ENCODE data around the gene ETDC. TPM values are rescaled to one million over a fixed set of nuclear protein-coding genes. Genes with fewer than 3 reads are reported as not detected.
A peak's percentile ranks its signal among the peaks of the same experiment; 100 is the strongest.

The ETDC gene
- total RNA-seq, 1 donor from 2014 or later = not detected

DNA sequence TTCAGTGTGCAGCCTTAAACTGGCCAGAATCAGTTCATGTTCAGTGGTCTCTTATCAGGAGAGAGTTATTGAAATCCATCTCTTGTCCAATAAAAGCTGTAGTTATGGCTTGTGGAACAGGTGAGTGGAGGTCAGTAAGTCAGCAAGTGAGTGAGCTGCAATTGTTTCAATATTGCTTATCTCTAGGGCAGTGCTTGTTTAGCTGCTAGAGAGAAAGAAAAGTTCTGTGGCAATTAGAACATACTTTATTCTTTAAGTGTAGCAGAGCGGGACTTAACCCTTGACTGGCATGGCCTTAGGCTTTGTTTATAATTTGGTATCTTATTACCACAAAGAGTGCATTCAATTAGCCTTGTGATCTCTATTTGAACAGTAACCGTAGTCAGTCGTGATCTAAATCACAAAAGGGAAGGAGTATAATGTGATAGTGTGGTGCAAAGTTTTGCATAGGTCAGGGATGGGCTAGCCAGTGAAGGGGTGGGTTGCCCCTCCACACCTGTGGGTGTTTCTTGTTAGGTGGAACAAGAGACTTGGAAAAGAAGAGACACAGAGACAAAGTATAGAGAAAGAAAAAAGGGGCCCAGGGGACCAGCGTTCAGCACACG is 6.9 kb upstream of the ETDC start:
- DNase-seq (ENCODE audit: low read depth) (no peak), FAIRE-seq (no peak)
- H3K27ac Mint-ChIP-seq (ENCODE audit: unreplicated experiment) = no peak overlapping the region
- peaks cover 1% of the 10 kb centered on the region for H3K4me1 Mint-ChIP-seq (ENCODE audit: low read depth, unreplicated experiment)
- Histone ChIP-seq H4K20me1 (ENCODE audit: insufficient read depth, low read length) (no peaks in the 10 kb centered on the region), H3K27ac (ENCODE audit: low read depth, low read length) (no peak overlapping the region), H2AFZ (ENCODE audit: low read depth, low read length) (no peak overlapping the region), H3K27me3 (ENCODE audit: insufficient read depth, low read length) (no peaks in the 10 kb centered on the region), H3K36me3 (ENCODE audit: insufficient read depth, low read length) (no peaks in the 10 kb centered on the region), H3K79me2 (ENCODE audit: insufficient read depth, low read length) (no peaks in the 10 kb centered on the region), H3K4me2 (ENCODE audit: low read length) (no peak overlapping the region), H3K4me1 (ENCODE audit: insufficient read depth, low read length) (no peaks in the 10 kb centered on the region), H3K4me3 (ENCODE audit: insufficient read depth, low read depth, low read length) (no peak overlapping the region), H3K9ac (ENCODE audit: low read length) (no peak overlapping the region), H3K9me3 (ENCODE audit: insufficient read depth, low read depth, low read length) (no peaks in the 10 kb centered on the region)
- no peak for TF ChIP-seq EZH2 (IDR thresholded peaks at IDR 0.05; ENCODE audit: insufficient read depth, low read length)
- TF ChIP-seq, protein P1, sequence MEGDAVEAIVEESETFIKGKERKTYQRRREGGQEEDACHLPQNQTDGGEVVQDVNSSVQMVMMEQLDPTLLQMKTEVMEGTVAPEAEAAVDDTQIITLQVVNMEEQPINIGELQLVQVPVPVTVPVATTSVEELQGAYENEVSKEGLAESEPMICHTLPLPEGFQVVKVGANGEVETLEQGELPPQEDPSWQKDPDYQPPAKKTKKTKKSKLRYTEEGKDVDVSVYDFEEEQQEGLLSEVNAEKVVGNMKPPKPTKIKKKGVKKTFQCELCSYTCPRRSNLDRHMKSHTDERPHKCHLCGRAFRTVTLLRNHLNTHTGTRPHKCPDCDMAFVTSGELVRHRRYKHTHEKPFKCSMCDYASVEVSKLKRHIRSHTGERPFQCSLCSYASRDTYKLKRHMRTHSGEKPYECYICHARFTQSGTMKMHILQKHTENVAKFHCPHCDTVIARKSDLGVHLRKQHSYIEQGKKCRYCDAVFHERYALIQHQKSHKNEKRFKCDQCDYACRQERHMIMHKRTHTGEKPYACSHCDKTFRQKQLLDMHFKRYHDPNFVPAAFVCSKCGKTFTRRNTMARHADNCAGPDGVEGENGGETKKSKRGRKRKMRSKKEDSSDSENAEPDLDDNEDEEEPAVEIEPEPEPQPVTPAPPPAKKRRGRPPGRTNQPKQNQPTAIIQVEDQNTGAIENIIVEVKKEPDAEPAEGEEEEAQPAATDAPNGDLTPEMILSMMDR (IDR thresholded peaks at IDR 0.05; ENCODE audit: insufficient read depth, low read depth, low read length) = no peak
- no peak overlapping the region for H3K4me3 Mint-ChIP-seq (ENCODE audit: unreplicated experiment)
- H3K9me3 Mint-ChIP-seq (ENCODE audit: unreplicated experiment) = no peaks in the 10 kb centered on the region
- H3K36me3 Mint-ChIP-seq (ENCODE audit: low read depth, unreplicated experiment) = no peaks in the 10 kb centered on the region
- no peaks in the 10 kb centered on the region for H3K27me3 Mint-ChIP-seq (ENCODE audit: low read depth, unreplicated experiment)

DNA sequence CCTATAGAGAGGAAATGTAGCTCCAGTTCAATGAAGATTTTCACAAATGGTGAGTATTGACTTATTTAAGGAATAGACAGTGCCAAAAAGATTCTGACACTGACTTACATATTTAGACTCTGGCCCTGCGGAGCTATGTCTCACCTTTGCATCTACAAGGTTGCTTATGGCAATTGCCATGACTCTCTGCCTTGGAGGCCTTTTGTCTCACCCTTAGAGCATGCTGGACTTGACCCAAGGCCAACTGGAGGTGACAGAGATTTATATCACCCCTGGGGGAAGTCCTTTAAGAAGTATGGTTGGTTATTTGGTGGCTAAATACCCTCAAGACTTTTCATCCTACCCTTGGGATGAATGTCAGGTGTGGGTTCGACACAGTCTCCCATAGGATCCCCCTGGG is 4.5 kb upstream of the ETDC start:
- H3K9me3 ChIP-seq (ENCODE audit: insufficient read depth, low read depth, low read length) = no peaks in the 10 kb centered on the region
- DNase-seq (ENCODE audit: low read depth) = no peak
- no peaks in the 10 kb centered on the region for H3K36me3 ChIP-seq (ENCODE audit: insufficient read depth, low read length)
- no peaks in the 10 kb centered on the region for H3K79me2 ChIP-seq (ENCODE audit: insufficient read depth, low read length)
- Mint-ChIP-seq H3K9me3 (ENCODE audit: unreplicated experiment) (no peaks in the 10 kb centered on the region), H3K4me3 (ENCODE audit: unreplicated experiment) (no peak overlapping the region), H3K36me3 (ENCODE audit: low read depth, unreplicated experiment) (no peaks in the 10 kb centered on the region), H3K27ac (ENCODE audit: unreplicated experiment) (no peak overlapping the region), H3K27me3 (ENCODE audit: low read depth, unreplicated experiment) (no peaks in the 10 kb centered on the region), H3K4me1 (ENCODE audit: low read depth, unreplicated experiment) (peaks cover 1% of the 10 kb centered on the region)
- H2AFZ ChIP-seq (ENCODE audit: low read depth, low read length) = no peak overlapping the region
- H3K9ac ChIP-seq (ENCODE audit: low read length) = no peak overlapping the region
- H4K20me1 ChIP-seq (ENCODE audit: insufficient read depth, low read length) = no peaks in the 10 kb centered on the region
- TF ChIP-seq EZH2 (IDR thresholded peaks at IDR 0.05; ENCODE audit: insufficient read depth, low read length) = no peak
- TF ChIP-seq, protein P1 (IDR thresholded peaks at IDR 0.05; ENCODE audit: insufficient read depth, low read depth, low read length) = no peak
- H3K4me1 ChIP-seq (ENCODE audit: insufficient read depth, low read length) = no peaks in the 10 kb centered on the region
- FAIRE-seq = no peak
- no peak overlapping the region for H3K4me2 ChIP-seq (ENCODE audit: low read length)
- H3K27ac ChIP-seq (ENCODE audit: low read depth, low read length) = no peak overlapping the region
- H3K4me3 ChIP-seq (ENCODE audit: insufficient read depth, low read depth, low read length) = no peak overlapping the region
- no peaks in the 10 kb centered on the region for H3K27me3 ChIP-seq (ENCODE audit: insufficient read depth, low read length)

DNA sequence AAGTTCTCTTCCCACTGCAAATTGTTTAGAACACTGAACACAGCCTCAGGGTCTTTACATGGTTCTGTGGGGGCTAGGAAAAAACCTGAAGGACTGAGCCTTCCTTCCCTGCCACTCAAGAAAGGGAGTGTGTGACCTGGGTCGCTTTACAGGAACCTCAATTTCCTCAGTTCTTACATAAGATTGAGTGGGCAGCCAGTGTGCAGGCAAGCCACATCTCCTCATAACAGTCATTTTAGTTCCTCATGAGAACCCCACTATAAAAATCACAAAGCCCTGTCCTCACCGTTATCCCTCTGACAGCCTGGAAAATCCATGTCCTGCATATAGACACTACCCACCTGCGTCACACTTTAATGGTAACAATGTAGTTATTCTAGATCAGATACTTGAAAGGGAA is 2.1 kb upstream of the ETDC start:
- no peaks in the 10 kb centered on the region for H3K36me3 Mint-ChIP-seq (ENCODE audit: low read depth, unreplicated experiment)
- no peaks in the 10 kb centered on the region for H3K9me3 ChIP-seq (ENCODE audit: insufficient read depth, low read depth, low read length)
- FAIRE-seq (peak; percentile 5), DNase-seq (ENCODE audit: low read depth) (no peak)
- H3K4me1 Mint-ChIP-seq (ENCODE audit: low read depth, unreplicated experiment) = peaks cover 1% of the 10 kb centered on the region
- no peak overlapping the region for H3K27ac Mint-ChIP-seq (ENCODE audit: unreplicated experiment)
- H3K27me3 ChIP-seq (ENCODE audit: insufficient read depth, low read length) = no peaks in the 10 kb centered on the region
- no peak overlapping the region for H2AFZ ChIP-seq (ENCODE audit: low read depth, low read length)
- peaks cover 2% of the 10 kb centered on the region for H3K9me3 Mint-ChIP-seq (ENCODE audit: unreplicated experiment)
- H3K36me3 ChIP-seq (ENCODE audit: insufficient read depth, low read length) = no peaks in the 10 kb centered on the region
- H3K4me3 Mint-ChIP-seq (ENCODE audit: unreplicated experiment) = no peak overlapping the region
- no peak overlapping the region for H3K27ac ChIP-seq (ENCODE audit: low read depth, low read length)
- no peaks in the 10 kb centered on the region for H3K79me2 ChIP-seq (ENCODE audit: insufficient read depth, low read length)
- no peaks in the 10 kb centered on the region for H4K20me1 ChIP-seq (ENCODE audit: insufficient read depth, low read length)
- H3K4me1 ChIP-seq (ENCODE audit: insufficient read depth, low read length) = no peaks in the 10 kb centered on the region
- H3K27me3 Mint-ChIP-seq (ENCODE audit: low read depth, unreplicated experiment) = no peaks in the 10 kb centered on the region
- H3K9ac ChIP-seq (ENCODE audit: low read length) = no peak overlapping the region
- H3K4me2 ChIP-seq (ENCODE audit: low read length) = no peak overlapping the region
- no peak for TF ChIP-seq EZH2 (IDR thresholded peaks at IDR 0.05; ENCODE audit: insufficient read depth, low read length)
- TF ChIP-seq, protein P1 (IDR thresholded peaks at IDR 0.05; ENCODE audit: insufficient read depth, low read depth, low read length) = no peak
- no peak overlapping the region for H3K4me3 ChIP-seq (ENCODE audit: insufficient read depth, low read depth, low read length)
